ENCODE data around the gene TBC1D25.

DNA sequence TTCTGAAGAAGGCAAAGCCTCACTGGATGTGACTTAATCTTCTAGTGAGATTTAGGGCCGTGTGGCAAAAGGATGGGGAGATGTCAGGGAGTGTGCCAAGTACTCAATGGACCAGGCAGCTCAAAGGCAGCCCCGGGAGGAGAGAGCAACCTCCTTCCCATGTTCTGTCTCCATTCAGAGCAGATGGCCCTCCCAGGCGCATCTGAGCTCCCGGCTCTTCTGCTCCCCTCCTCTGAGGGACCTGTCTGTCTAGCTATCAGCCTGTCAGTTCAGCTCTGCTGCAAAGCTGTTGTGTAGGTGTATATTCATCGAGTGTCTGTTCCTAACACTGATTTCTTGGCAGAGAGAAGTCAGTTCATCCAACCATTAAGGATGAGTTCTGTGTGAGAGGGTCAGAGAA lies 41.6 kb upstream of the TBC1D25 start:
- TF ChIP-seq, protein P1, sequence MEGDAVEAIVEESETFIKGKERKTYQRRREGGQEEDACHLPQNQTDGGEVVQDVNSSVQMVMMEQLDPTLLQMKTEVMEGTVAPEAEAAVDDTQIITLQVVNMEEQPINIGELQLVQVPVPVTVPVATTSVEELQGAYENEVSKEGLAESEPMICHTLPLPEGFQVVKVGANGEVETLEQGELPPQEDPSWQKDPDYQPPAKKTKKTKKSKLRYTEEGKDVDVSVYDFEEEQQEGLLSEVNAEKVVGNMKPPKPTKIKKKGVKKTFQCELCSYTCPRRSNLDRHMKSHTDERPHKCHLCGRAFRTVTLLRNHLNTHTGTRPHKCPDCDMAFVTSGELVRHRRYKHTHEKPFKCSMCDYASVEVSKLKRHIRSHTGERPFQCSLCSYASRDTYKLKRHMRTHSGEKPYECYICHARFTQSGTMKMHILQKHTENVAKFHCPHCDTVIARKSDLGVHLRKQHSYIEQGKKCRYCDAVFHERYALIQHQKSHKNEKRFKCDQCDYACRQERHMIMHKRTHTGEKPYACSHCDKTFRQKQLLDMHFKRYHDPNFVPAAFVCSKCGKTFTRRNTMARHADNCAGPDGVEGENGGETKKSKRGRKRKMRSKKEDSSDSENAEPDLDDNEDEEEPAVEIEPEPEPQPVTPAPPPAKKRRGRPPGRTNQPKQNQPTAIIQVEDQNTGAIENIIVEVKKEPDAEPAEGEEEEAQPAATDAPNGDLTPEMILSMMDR (IDR thresholded peaks at IDR 0.05), result no peak
- TF ChIP-seq POLR2AphosphoS5 (IDR thresholded peaks at IDR 0.05; ENCODE audit: low read depth, low read length), result no peak
- TF ChIP-seq, protein P2, sequence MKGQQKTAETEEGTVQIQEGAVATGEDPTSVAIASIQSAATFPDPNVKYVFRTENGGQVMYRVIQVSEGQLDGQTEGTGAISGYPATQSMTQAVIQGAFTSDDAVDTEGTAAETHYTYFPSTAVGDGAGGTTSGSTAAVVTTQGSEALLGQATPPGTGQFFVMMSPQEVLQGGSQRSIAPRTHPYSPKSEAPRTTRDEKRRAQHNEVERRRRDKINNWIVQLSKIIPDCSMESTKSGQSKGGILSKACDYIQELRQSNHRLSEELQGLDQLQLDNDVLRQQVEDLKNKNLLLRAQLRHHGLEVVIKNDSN (IDR thresholded peaks at IDR 0.05; ENCODE audit: borderline replicate concordance, low read depth), result no peak
- TF ChIP-seq EP300 (IDR thresholded peaks at IDR 0.05; ENCODE audit: borderline replicate concordance in 1 of 2, low read depth in 1 of 2, low read length in 1 of 2), result no peak
- TF ChIP-seq GABPA (IDR thresholded peaks at IDR 0.05; ENCODE audit: low read depth), result no peak
- TF ChIP-seq JUND (IDR thresholded peaks at IDR 0.05), result no peak
- no peak for TF ChIP-seq FOXJ3 (CRISPR knock-in tag; IDR thresholded peaks at IDR 0.05)
